GM23338 (cell line): ENCODE results near the gene CNOT1. TPM values are rescaled to one million over a fixed set of nuclear protein-coding genes. Genes with fewer than 3 reads are reported as not detected.

Experiments used
- ATAC-seq: fragments of 200-7000 bp; cut with Tn5 transposase; 3 replicates; pipeline ENCODE4 v1.9.1; 2020
- DNase-seq: peaks from one replicate; pipeline ENCODE4 v3.0.0-alpha.2; 2015; ENCODE audit warnings: low spot score
- H2AFZ ChIP-seq: fragments of 200-600 bp; sonication (generic); 2 replicates; pipeline ENCODE4 v1.8.0; 2016; ENCODE audit warnings: antibody characterized with exemption, mild to moderate bottlenecking, moderate library complexity
- H3F3A ChIP-seq: fragments of 200-600 bp; sonication (generic); replicated peaks from 2 replicates; pipeline ENCODE4 v1.8.0; 2017; ENCODE audit warnings: antibody characterized with exemption, mixed run types, low read depth
- H3K27ac ChIP-seq: fragments of 200-600 bp; sonication (generic); 2 replicates; pipeline ENCODE4 v1.6.1; 2016; ENCODE audit warnings: low read depth
- H3K27me3 ChIP-seq: fragments of 200-600 bp; sonication (generic); 2 replicates; pipeline ENCODE4 v1.8.0; 2016; ENCODE audit warnings: mild to moderate bottlenecking, mixed run types, moderate library complexity; ENCODE audit not compliant: insufficient read depth
- H3K36me3 ChIP-seq: fragments of 200-600 bp; sonication (generic); 2 replicates; pipeline ENCODE4 v1.8.0; 2016; ENCODE audit warnings: mild to moderate bottlenecking; ENCODE audit not compliant: insufficient read depth
- H3K4me1 ChIP-seq: fragments of 200-600 bp; sonication (generic); 2 replicates; pipeline ENCODE4 v1.8.0; 2016; ENCODE audit warnings: mild to moderate bottlenecking, moderate library complexity; ENCODE audit not compliant: insufficient read depth
- H3K4me2 ChIP-seq: fragments of 200-600 bp; sonication (generic); 2 replicates; pipeline ENCODE4 v1.7.1; 2017; ENCODE audit warnings: mixed run types
- H3K4me3 ChIP-seq: fragments of 200-600 bp; sonication (generic); 2 replicates; pipeline ENCODE4 v1.6.1; 2016; ENCODE audit warnings: mixed run types
- H3K79me2 ChIP-seq: fragments of 200-600 bp; sonication (generic); replicated peaks from 2 replicates; pipeline ENCODE4 v1.8.0; 2017; ENCODE audit warnings: mild to moderate bottlenecking; ENCODE audit not compliant: insufficient read depth
- H3K9me2 ChIP-seq: fragments of 200-600 bp; sonication (generic); 2 replicates; pipeline ENCODE4 v1.8.0; 2017; ENCODE audit not compliant: insufficient read depth
- H4K20me1 ChIP-seq: fragments of 200-600 bp; sonication (generic); replicated peaks from 2 replicates; pipeline ENCODE4 v1.8.0; 2017; ENCODE audit warnings: mild to moderate bottlenecking; ENCODE audit not compliant: insufficient read depth
- H3K27ac Mint-ChIP-seq: 2 replicates; pipeline ENCODE4 v1.8.0; 2020; ENCODE audit warnings: inconsistent platforms, mild to moderate bottlenecking, moderate library complexity, mixed read lengths
- H3K27me3 Mint-ChIP-seq: 3 replicates; pipeline ENCODE4 v1.8.0; 2022; ENCODE audit warnings: low read depth, mild to moderate bottlenecking, moderate library complexity, mixed read lengths, inconsistent platforms; ENCODE audit not compliant: insufficient read depth, poor library complexity
- H3K36me3 Mint-ChIP-seq: 3 replicates; pipeline ENCODE4 v1.8.0; 2021; ENCODE audit warnings: low read depth, mild to moderate bottlenecking, inconsistent platforms, moderate library complexity, mixed read lengths
- H3K4me1 Mint-ChIP-seq: 3 replicates; pipeline ENCODE4 v1.8.0; 2020; ENCODE audit warnings: mild to moderate bottlenecking, inconsistent platforms, mixed read lengths
- H3K4me3 Mint-ChIP-seq: 3 replicates; pipeline ENCODE4 v1.8.0; 2021; ENCODE audit warnings: moderate library complexity, mild to moderate bottlenecking, inconsistent platforms, mixed read lengths
- H3K9me3 Mint-ChIP-seq: 3 replicates; pipeline ENCODE4 v1.8.0; 2020; ENCODE audit warnings: moderate library complexity, mild to moderate bottlenecking, inconsistent platforms, mixed read lengths
- CREB1 ChIP-seq: fragments of 250-450 bp; sonication (Bioruptor Pico); IDR thresholded peaks from 2 replicates; pipeline ENCODE4 v1.5.0; 2020; ENCODE audit warnings: low read depth, mild to moderate bottlenecking, moderate library complexity
- EZH2phosphoT487 ChIP-seq: fragments of 200-600 bp; sonication (generic); IDR thresholded peaks from one replicate; pipeline ENCODE4 v1.8.1; 2018; ENCODE audit warnings: antibody characterized with exemption; ENCODE audit not compliant: unreplicated experiment
- JUNB ChIP-seq: IDR thresholded peaks from one replicate; pipeline ENCODE4 v1.6.1; 2016; ENCODE audit warnings: antibody characterized with exemption; ENCODE audit not compliant: unreplicated experiment
- NANOG ChIP-seq: IDR thresholded peaks from 2 replicates; pipeline ENCODE4 v1.6.1; 2016; ENCODE audit warnings: antibody characterized with exemption, borderline replicate concordance
- POLR2AphosphoS5 ChIP-seq: IDR thresholded peaks from 2 replicates; pipeline ENCODE4 v1.6.1; 2016; ENCODE audit warnings: antibody characterized with exemption, low read depth
- REST ChIP-seq: IDR thresholded peaks from one replicate; pipeline ENCODE4 v1.6.1; 2018; ENCODE audit warnings: antibody characterized with exemption; ENCODE audit not compliant: unreplicated experiment
- STAT1 ChIP-seq: IDR thresholded peaks from one replicate; pipeline ENCODE4 v1.6.1; 2016; ENCODE audit warnings: antibody characterized with exemption; ENCODE audit not compliant: unreplicated experiment
- ZNF114 ChIP-seq: fragments of 250-450 bp; sonication (Bioruptor Pico); IDR thresholded peaks from 2 replicates; pipeline ENCODE4 v1.5.0; 2020; ENCODE audit warnings: mild to moderate bottlenecking, moderate library complexity
- ZNF331 ChIP-seq: fragments of 250-450 bp; sonication (Bioruptor Pico); IDR thresholded peaks from 2 replicates; pipeline ENCODE4 v1.5.0; 2020; ENCODE audit warnings: low read depth, mild to moderate bottlenecking, moderate library complexity
- polyA plus RNA-seq: library from polyadenylated mRNA; unstranded; fragments of >200 nt; fragmentation: Nextera tagmentation; extraction: Ambion mirVana; gene quantifications from 2 replicates; pipeline ENCODE4 v1.2.1, GENCODE V29; 2016
- total RNA-seq: library from RNA; depleted of rRNA; stranded (reverse); fragments of >200 nt; shearing (Covaris generic); gene quantifications from 2 replicates; pipeline ENCODE4 v1.2.3, GENCODE V29; 2014

Gene CNOT1
- total and polyA plus RNA-seq, 2 experiments from 2014 or later: 59.2 to 298 TPM

- no peak overlapping the region for H3K4me3 Mint-ChIP-seq
- H3K79me2 ChIP-seq: peaks cover 98% of the 10 kb centered on the region
- ATAC-seq: no peak
- peaks cover 2% of the 10 kb centered on the region for H3K27me3 Mint-ChIP-seq
- no peaks in the 10 kb centered on the region for H3K27me3 ChIP-seq
- H3K4me3 ChIP-seq: no peak overlapping the region
- peaks cover 9% of the 10 kb centered on the region for H3K4me1 Mint-ChIP-seq
- TF ChIP-seq NANOG (no peak), CREB1 (no peak)
- peaks cover 50% of the 10 kb centered on the region for H3K36me3 Mint-ChIP-seq
- no peaks in the 10 kb centered on the region for H3K9me2 ChIP-seq
- H3K36me3 ChIP-seq: peaks cover 24% of the 10 kb centered on the region
- no peaks in the 10 kb centered on the region for H3K4me1 ChIP-seq
- no peaks in the 10 kb centered on the region for H3K9me3 Mint-ChIP-seq
- peaks cover 74% of the 10 kb centered on the region for H4K20me1 ChIP-seq
- H3F3A ChIP-seq: no peaks in the 10 kb centered on the region
- DNase-seq: no peak
- no peak overlapping the region for H3K27ac ChIP-seq
- H3K27ac Mint-ChIP-seq: no peak overlapping the region
- H3K4me2 ChIP-seq: no peak overlapping the region
- H2AFZ ChIP-seq: no peak overlapping the region
Observed at GRCh38 chr16:58624209-58624608, 5.4 kb downstream of the CNOT1 start.

- no peak for TF ChIP-seq CREB1
- no peak for TF ChIP-seq ZNF114 (CRISPR knock-in tag)
- no peak for TF ChIP-seq STAT1
- TF ChIP-seq ZNF331 (CRISPR knock-in tag): no peak
- no peak for TF ChIP-seq POLR2AphosphoS5
- TF ChIP-seq JUNB: no peak
- TF ChIP-seq EZH2phosphoT487: no peak
- TF ChIP-seq REST: no peak
- H3K4me2 ChIP-seq: no peak overlapping the region
- H3F3A ChIP-seq: peaks cover 3% of the 10 kb centered on the region; the same call in 1 of the 2 replicates
- H3K27ac ChIP-seq: no peak overlapping the region; the same call in 1 of the 2 replicates
- H3K27me3 ChIP-seq: no peaks in the 10 kb centered on the region
- H2AFZ ChIP-seq: no peak overlapping the region
- DNase-seq (no peak), ATAC-seq (no peak)
- Mint-ChIP-seq H3K27me3 (peaks cover 4% of the 10 kb centered on the region), H3K27ac (no peak overlapping the region; the same call in 1 of the 2 replicates), H3K36me3 (peaks cover 66% of the 10 kb centered on the region), H3K9me3 (no peaks in the 10 kb centered on the region), H3K4me3 (no peak overlapping the region), H3K4me1 (no peaks in the 10 kb centered on the region; the same call in 2 of the 3 replicates)
- no peaks in the 10 kb centered on the region for H3K4me1 ChIP-seq
- peaks cover 76% of the 10 kb centered on the region for H4K20me1 ChIP-seq
- H3K36me3 ChIP-seq: peaks cover 34% of the 10 kb centered on the region
- no peaks in the 10 kb centered on the region for H3K9me2 ChIP-seq
- H3K79me2 ChIP-seq: peaks cover 98% of the 10 kb centered on the region
- H3K4me3 ChIP-seq: no peak overlapping the region
Observed at GRCh38 chr16:58620396-58620795, 9.2 kb downstream of the CNOT1 start.
